ENCODE results near the gene TSSK6. TPM values are rescaled to one million over a fixed set of nuclear protein-coding genes. Genes with fewer than 3 reads are reported as not detected.

TSSK6 gene
- total RNA-seq, 1 experiment from 2014 or later = 4.7 TPM

DNA sequence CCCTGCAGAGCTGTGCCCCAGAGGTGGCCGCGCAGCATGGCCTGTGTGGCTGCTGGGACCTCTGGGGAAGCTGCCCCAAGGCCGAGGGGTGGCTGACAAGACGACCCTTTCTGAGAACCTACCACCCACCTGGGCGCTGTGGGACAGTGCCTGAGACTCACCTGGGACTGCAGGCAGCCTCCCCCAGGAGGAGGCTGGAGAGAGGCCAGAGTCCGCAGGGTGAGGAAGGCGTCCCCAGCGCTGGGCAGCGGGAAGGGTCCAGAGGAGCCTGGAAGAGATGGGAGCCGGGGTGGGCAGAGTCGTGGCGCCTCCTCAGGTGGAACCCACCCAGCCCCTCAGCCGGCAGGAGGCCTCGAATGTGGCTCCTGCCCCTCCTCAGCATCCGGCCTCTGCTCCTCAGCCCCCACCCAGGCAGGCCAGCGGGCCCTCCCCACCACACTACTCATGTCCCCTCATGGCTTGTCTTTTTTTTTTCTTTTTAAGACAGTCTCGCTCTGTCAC lies 48.0 kb upstream of the TSSK6 start (continued):
- TF ChIP-seq MYBL2 (CRISPR knock-in tag; IDR thresholded peaks at IDR 0.05) = no peak
- no peak for TF ChIP-seq TEAD1 (CRISPR knock-in tag; IDR thresholded peaks at IDR 0.05)
- TF ChIP-seq NR1H2 (CRISPR knock-in tag; IDR thresholded peaks at IDR 0.05) = no peak
- TF ChIP-seq IRF1 (CRISPR knock-in tag; IDR thresholded peaks at IDR 0.05) = no peak
- TF ChIP-seq ETV6 (CRISPR knock-in tag; IDR thresholded peaks at IDR 0.05) = no peak
- TF ChIP-seq, protein P1, sequence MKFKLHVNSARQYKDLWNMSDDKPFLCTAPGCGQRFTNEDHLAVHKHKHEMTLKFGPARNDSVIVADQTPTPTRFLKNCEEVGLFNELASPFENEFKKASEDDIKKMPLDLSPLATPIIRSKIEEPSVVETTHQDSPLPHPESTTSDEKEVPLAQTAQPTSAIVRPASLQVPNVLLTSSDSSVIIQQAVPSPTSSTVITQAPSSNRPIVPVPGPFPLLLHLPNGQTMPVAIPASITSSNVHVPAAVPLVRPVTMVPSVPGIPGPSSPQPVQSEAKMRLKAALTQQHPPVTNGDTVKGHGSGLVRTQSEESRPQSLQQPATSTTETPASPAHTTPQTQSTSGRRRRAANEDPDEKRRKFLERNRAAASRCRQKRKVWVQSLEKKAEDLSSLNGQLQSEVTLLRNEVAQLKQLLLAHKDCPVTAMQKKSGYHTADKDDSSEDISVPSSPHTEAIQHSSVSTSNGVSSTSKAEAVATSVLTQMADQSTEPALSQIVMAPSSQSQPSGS (CRISPR knock-in tag; IDR thresholded peaks at IDR 0.05; ENCODE audit: borderline replicate concordance, low read depth) = no peak
- no peak for TF ChIP-seq JUN (CRISPR knock-in tag; IDR thresholded peaks at IDR 0.05)
- TF ChIP-seq, protein P2, sequence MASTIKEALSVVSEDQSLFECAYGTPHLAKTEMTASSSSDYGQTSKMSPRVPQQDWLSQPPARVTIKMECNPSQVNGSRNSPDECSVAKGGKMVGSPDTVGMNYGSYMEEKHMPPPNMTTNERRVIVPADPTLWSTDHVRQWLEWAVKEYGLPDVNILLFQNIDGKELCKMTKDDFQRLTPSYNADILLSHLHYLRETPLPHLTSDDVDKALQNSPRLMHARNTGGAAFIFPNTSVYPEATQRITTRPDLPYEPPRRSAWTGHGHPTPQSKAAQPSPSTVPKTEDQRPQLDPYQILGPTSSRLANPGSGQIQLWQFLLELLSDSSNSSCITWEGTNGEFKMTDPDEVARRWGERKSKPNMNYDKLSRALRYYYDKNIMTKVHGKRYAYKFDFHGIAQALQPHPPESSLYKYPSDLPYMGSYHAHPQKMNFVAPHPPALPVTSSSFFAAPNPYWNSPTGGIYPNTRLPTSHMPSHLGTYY (CRISPR knock-in tag; IDR thresholded peaks at IDR 0.05) = no peak

DNA sequence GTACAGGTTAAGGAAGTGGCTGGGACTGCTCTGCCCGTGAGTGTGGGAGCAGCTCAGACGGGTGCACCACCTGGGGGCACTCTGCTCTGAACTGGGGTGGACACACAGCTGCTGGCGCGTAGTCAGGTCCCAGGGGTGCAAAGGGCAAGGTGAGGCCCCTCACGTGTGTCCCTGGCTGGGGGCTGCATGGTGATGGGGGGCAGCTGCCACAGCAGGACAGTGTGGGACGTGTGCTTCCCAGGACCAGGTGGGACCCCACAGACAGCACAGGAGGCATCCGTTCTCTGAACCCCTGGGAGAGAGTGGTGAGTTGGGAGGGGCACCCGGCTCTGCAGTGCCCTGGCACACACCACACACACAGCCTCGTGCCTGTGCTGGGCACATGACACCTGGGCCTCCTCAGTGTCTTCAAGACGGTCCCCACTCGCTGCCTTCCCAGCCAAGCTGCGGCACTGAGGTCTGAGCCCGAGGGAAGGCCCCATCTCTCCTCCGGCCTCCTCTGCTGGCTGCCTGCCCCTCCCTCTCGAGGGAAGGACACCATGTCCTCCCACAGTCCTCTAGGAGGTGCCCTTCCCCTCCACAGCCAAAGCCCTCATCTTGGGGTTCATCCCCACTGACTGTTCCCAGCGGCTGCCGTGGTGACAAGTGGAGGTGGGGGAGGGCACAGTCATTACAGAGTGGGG lies 47.5 kb upstream of the TSSK6 start:
- no peak overlapping the region for H3K4me3 Mint-ChIP-seq
- POLR2A ChIA-PET = no interaction called here
- no peaks in the 10 kb centered on the region for H3K27me3 Mint-ChIP-seq (ENCODE audit: low read depth)
- H3K9me3 Mint-ChIP-seq = peaks cover 6% of the 10 kb centered on the region
- CTCF ChIA-PET = interaction anchor here (0.6 to 3.5 kb wide), 5 partner anchors 8 to 410 kb away, joined by 3 to 18 read pairs (median 11); no protein-coding TSS in a partner anchor
- H3K36me3 Mint-ChIP-seq = peaks cover 5% of the 10 kb centered on the region
- H3K27ac Mint-ChIP-seq = no peak overlapping the region
- DNase-seq (ENCODE audit: low spot score) = no peak
- peak; percentile 85 for ATAC-seq
- H3K4me1 Mint-ChIP-seq = peaks cover 10% of the 10 kb centered on the region
- TF ChIP-seq ZNF281 (CRISPR knock-in tag; IDR thresholded peaks at IDR 0.05) (no peak), E2F4 (CRISPR knock-in tag; IDR thresholded peaks at IDR 0.05; ENCODE audit: borderline replicate concordance, low read depth) (no peak), TP53 (CRISPR knock-in tag; IDR thresholded peaks at IDR 0.05) (no peak), GTF2I (CRISPR knock-in tag; conservative IDR thresholded peaks at IDR 0.05) (no peak), AR (CRISPR knock-in tag; IDR thresholded peaks at IDR 0.05) (no peak), ESRRA (CRISPR knock-in tag; IDR thresholded peaks at IDR 0.05; ENCODE audit: borderline replicate concordance) (no peak), FOXK1 (CRISPR knock-in tag; IDR thresholded peaks at IDR 0.05) (no peak), NFATC4 (CRISPR knock-in tag; IDR thresholded peaks at IDR 0.05) (no peak)
- TF ChIP-seq, protein P1 (CRISPR knock-in tag; IDR thresholded peaks at IDR 0.05; ENCODE audit: borderline replicate concordance, low read depth) = no peak
- TF ChIP-seq, protein P3, sequence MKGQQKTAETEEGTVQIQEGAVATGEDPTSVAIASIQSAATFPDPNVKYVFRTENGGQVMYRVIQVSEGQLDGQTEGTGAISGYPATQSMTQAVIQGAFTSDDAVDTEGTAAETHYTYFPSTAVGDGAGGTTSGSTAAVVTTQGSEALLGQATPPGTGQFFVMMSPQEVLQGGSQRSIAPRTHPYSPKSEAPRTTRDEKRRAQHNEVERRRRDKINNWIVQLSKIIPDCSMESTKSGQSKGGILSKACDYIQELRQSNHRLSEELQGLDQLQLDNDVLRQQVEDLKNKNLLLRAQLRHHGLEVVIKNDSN (CRISPR knock-in tag; IDR thresholded peaks at IDR 0.05) = no peak
- TF ChIP-seq, protein P4, sequence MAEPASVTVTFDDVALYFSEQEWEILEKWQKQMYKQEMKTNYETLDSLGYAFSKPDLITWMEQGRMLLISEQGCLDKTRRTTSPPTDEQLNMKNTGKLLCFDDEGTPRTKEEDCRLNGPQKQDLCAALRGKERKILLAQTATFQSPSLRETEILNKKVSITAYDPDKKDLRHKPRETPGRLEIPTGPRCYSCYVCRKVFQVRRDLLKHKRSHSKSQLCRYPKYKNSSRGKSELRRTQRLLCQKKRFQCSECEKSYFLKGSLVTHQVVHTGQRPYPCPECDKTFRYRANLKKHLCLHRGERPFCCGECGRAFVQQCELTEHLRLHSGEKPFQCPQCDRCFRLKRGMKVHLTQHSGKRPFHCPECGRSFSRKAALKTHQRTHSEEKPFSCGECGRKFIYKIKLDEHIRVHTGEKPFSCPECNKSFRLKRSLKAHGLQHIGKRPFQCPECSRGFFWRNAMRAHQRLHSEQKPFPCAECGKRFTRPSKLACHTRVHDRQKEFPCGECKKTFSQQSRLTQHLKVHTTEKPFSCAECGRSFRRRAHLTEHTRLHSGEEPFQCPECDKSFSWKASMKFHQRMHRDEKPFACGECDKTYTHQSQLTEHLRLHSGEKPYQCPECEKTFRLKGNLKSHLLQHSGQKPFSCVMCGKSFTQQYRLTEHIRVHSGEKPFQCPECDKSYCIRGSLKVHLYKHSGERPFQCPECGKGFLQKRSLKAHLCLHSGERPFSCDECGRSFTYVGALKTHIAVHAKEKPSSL (CRISPR knock-in tag; conservative IDR thresholded peaks at IDR 0.05) = no peak
- TF ChIP-seq, protein P5, sequence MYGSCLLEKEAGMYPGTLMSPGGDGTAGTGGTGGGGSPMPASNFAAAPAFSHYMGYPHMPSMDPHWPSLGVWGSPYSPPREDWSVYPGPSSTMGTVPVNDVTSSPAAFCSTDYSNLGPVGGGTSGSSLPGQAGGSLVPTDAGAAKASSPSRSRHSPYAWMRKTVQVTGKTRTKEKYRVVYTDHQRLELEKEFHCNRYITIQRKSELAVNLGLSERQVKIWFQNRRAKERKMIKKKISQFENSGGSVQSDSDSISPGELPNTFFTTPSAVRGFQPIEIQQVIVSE (CRISPR knock-in tag; IDR thresholded peaks at IDR 0.05; ENCODE audit: borderline replicate concordance) = no peak
